AG04450 (cell line): ENCODE data around the gene AP1AR. TPM values are rescaled to one million over a fixed set of nuclear protein-coding genes. Genes with fewer than 3 reads are reported as not detected.
"Not testable (repeated sequence)": the region's sequence is repeated elsewhere in the genome, so short reads cannot be mapped to it uniquely, and the experiment has no call there.

ENCODE experiments used
- CTCF ChIA-PET: fragments of 300-600, 350-600 bp; formaldehyde crosslinking; extraction: SDS; loops from one replicate; lab custom pipeline; 2022; ENCODE audit warnings: antibody characterized with exemption, inconsistent platforms; lab: Charles Lee
- POLR2A ChIA-PET: fragments of 350-600 bp; formaldehyde crosslinking; extraction: SDS; loops from one replicate; lab custom pipeline; 2021; ENCODE audit warnings: antibody characterized with exemption, inconsistent platforms; lab: Yijun Ruan, JAX
- DNase-seq: peaks from one replicate; pipeline ENCODE4 v3.0.0-alpha.2; 2011; ENCODE audit warnings: low read depth, low spot score
- H3K27ac ChIP-seq: one replicate; pipeline ENCODE4 v1.5.1; 2012; ENCODE audit warnings: low read depth, low read length, control low read depth
- H3K27me3 ChIP-seq: one replicate; pipeline ENCODE4 v1.6.0; 2012; ENCODE audit warnings: low read length; ENCODE audit not compliant: control insufficient read depth, insufficient read depth
- H3K4me3 ChIP-seq: 2 replicates; pipeline ENCODE4 v1.5.1; 2011; ENCODE audit warnings: mild to moderate bottlenecking, low read depth, low read length, control low read depth
- H3K9me3 ChIP-seq: 2 replicates; pipeline ENCODE4 v1.5.1; 2012; ENCODE audit warnings: low read length; ENCODE audit not compliant: control insufficient read depth, insufficient read depth
- polyA plus RNA-seq: library from polyadenylated mRNA; depleted of rRNA; stranded (reverse); fragments of >200 nt; gene quantifications from 2 replicates; pipeline ENCODE4 v1.2.3, GENCODE V29; 2011
- TF ChIP-seq, protein P1 (sequence below): IDR thresholded peaks from 2 replicates; pipeline ENCODE4 v1.5.1; 2011; ENCODE audit warnings: low read depth, low read length, control low read depth, inconsistent platforms

The AP1AR gene
- polyA plus RNA-seq, 1 experiment = 11.8 TPM

- no peak overlapping the region for H3K27ac ChIP-seq
- no peak overlapping the region for H3K4me3 ChIP-seq
- ChIA-PET POLR2A (no interaction called here), CTCF (interaction anchor here (1.0 to 1.1 kb wide), 2 partner anchors 178 to 244 kb away, joined by 3 to 5 read pairs; no protein-coding TSS in a partner anchor)
- H3K9me3 ChIP-seq = no peaks in the 10 kb centered on the region
- no peaks in the 10 kb centered on the region for H3K27me3 ChIP-seq
- TF ChIP-seq, protein P1, sequence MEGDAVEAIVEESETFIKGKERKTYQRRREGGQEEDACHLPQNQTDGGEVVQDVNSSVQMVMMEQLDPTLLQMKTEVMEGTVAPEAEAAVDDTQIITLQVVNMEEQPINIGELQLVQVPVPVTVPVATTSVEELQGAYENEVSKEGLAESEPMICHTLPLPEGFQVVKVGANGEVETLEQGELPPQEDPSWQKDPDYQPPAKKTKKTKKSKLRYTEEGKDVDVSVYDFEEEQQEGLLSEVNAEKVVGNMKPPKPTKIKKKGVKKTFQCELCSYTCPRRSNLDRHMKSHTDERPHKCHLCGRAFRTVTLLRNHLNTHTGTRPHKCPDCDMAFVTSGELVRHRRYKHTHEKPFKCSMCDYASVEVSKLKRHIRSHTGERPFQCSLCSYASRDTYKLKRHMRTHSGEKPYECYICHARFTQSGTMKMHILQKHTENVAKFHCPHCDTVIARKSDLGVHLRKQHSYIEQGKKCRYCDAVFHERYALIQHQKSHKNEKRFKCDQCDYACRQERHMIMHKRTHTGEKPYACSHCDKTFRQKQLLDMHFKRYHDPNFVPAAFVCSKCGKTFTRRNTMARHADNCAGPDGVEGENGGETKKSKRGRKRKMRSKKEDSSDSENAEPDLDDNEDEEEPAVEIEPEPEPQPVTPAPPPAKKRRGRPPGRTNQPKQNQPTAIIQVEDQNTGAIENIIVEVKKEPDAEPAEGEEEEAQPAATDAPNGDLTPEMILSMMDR = no peak
- DNase-seq = no peak
Observed at GRCh38 chr4:112277705-112278448, 46.3 kb downstream of the AP1AR start.

DNA sequence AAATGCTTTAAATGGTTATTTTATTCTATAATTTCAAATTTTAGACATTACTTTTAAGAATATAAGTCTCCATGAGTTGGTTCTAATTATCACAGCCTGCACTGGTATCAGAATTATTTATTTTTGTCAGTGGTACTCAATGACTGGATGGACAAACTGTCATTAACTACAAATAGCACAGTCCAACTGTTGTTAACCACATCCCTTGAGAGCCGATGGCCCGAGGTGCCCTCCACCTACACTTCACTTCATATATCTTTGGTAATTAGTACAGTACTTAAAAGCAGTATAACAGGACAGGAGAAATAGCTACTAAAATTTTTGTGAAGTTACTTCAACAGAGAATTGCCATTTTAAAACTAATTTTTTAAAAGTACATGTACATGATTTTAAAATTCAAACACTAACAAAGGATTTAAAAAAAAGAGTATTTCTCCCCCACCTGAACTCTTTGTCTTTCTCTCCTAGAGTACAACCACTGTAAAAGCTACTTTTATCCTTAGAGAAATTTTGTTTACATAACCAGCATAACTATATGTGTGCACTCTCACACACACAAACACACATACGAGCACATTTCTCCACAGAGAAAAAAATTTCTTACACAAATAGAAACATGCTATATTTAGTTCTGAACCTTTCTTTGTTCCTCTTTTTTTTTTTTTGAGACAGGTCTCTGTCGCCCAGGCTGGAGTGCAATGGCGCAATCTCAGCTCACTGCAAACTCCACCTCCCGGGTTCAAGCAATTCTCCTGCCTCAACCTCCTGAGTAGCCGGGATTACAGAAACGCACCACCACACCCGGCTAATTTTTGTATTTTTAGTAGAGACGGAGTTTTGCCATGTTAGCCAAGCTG, 47.7 kb downstream of the AP1AR start:
- Histone ChIP-seq H3K4me3 (no peak overlapping the region), H3K27ac (no peak overlapping the region), H3K9me3 (no peaks in the 10 kb centered on the region), H3K27me3 (no peaks in the 10 kb centered on the region)
- ChIA-PET POLR2A (interaction anchor here (0.5 kb wide), 1 partner anchor 18 kb away, joined by 3 read pairs; the partner anchor contains the start of gene ALPK1), CTCF (interaction anchor here (0.6 to 3.6 kb wide), 5 partner anchors 12 to 328 kb away, joined by 3 to 15 read pairs (median 3); no protein-coding TSS in a partner anchor)
- TF ChIP-seq, protein P1 = no peak
- no peak for DNase-seq

- H3K9me3 ChIP-seq = no peaks in the 10 kb centered on the region
- ChIA-PET POLR2A (no interaction called here), CTCF (interaction anchor here (0.7 to 3.6 kb wide), 4 partner anchors 13 to 327 kb away, joined by 3 to 15 read pairs (median 4); no protein-coding TSS in a partner anchor)
- no peak overlapping the region for H3K27ac ChIP-seq
- TF ChIP-seq, protein P1 = no peak
- no peak overlapping the region for H3K4me3 ChIP-seq
- DNase-seq = no peak
- H3K27me3 ChIP-seq = no peaks in the 10 kb centered on the region
Observed at GRCh38 chr4:112279882-112280315, 48.3 kb downstream of the AP1AR start.

GRCh38 chr4:112280386-112281056, 48.9 kb downstream of the AP1AR start:
- Histone ChIP-seq H3K9me3 (no peaks in the 10 kb centered on the region), H3K27ac (no peak overlapping the region), H3K4me3 (no peak overlapping the region), H3K27me3 (no peaks in the 10 kb centered on the region)
- TF ChIP-seq, protein P1 = no peak
- DNase-seq = no peak
- ChIA-PET CTCF (interaction anchor here (0.7 to 3.6 kb wide), 4 partner anchors 13 to 181 kb away, joined by 3 to 15 read pairs (median 7); no protein-coding TSS in a partner anchor), POLR2A (no interaction called here)

GRCh38 chr4:112281895-112282398, 50.4 kb downstream of the AP1AR start:
- ChIA-PET CTCF (interaction anchor here (1.7 to 3.6 kb wide), 2 partner anchors 40 to 182 kb away, joined by 8 to 15 read pairs; no protein-coding TSS in a partner anchor), POLR2A (interaction anchor here (0.5 kb wide), 1 partner anchor 15 kb away, joined by 3 read pairs; the partner anchor contains the start of gene ALPK1)
- H3K27me3 ChIP-seq, DNase-seq, H3K9me3 ChIP-seq, H3K27ac ChIP-seq, H3K4me3 ChIP-seq: not testable (repeated sequence)
